Measurements from ENCODE around the gene LIAS. TPM values are rescaled to one million over a fixed set of nuclear protein-coding genes. Genes with fewer than 3 reads are reported as not detected.
"Not testable (repeated sequence)": the region's sequence is repeated elsewhere in the genome, so short reads cannot be mapped to it uniquely, and the experiment has no call there.

Gene LIAS
- total RNA-seq, 1 experiment from 2014 or later = 12.5 TPM

DNA sequence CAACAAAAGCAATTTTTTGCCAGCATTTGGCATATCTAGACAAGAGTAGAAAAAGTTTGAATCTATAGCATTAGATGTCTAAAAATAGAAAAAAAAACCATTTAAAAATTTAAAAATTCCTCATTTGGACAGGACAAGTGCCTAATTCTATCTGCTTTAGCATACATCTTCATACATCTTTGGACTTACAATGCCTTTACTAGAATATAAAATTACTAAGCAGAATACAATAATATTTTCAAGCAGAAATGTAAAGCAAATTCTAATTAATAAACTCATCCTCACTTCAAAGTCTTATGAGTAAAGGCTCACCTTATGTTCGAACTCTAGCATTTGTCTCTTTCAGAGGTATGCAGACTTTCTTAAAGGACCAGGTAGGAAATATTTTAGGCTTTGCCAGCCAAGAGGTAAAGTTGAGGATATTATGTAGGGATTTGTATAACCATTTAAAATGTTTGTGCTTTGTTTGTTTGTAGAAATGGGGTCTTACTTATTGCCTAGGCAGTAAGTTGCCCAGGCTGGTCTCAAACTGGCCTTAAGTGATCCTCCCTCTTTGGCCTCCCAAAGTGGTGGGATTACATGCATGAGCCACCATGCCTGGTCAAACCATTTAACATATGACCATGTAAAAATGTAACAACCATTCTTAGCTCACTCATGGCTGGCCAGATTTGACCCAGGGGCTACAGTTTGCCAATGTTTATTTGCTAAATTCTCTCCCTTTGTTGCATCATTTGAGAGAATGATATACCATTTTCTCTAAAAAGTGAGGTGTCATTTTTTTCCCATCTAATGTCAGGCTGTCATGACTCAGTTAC is 39.3 kb downstream of the LIAS start:
- DNase-seq (ENCODE audit: low spot score) = no peak

DNA sequence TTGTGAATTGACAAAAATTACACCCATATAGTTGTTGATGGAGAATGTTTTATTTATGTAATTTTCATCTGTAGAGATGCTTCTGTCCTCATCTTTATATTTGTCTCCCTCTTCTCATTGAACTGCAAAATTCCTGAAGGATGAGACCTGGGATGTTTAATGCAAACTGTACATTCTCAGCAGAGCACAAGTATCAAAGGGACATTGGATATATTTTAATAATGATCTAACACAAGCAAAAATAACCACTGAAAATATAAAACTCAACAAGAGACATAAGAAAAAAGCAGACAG is 39.8 kb downstream of the LIAS start:
- no peak for DNase-seq (ENCODE audit: low spot score)

DNA sequence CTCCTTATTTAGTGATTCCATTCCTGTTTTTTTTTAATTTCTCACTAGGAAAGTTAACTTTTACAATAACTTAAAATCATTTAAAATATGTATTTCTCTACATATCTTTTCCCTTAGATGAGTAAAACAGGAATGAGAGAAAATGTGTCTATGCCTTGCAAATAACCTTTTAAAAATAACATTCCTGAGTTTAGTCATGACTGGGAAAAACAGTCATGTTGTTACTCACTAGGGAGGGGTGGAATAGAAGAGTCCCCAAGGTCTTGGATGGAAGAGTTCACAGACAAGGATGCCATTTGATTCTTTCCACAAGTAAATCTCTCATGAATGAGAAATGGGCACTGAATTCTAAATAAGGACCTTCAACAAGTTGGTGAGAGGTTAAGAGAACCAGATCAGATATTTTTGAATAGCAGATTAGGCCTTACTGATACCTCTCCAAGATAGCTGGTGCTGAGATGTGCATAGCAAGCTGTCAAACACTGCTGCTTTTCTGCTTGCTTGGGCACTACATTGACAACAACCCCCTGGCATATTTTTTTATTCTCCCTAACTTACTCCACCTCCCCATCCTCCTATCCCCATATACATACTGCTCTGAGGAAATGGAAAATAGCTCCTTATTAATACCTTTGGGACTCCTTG is 43.3 kb downstream of the LIAS start:
- DNase-seq (ENCODE audit: low spot score) = peak; percentile 45

DNA sequence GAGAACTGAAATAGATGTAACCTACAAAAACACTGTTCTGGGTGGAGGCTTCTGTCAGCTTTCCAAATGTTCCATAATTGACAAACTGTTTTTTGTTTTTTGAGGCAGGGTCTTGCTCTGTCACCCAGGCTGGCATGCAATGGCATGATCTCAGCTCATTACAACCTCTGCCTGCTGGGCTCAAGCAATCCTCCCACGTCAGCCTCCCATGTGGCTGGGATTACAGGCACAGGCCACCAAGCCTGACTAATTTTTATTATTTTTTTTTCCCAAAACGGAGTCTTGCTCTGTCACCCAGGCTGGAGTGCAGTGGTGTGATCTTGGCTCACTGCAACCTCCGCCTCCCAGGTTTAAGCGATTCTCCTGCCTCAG is 43.8 kb downstream of the LIAS start:
- DNase-seq (ENCODE audit: low spot score) = not testable (repeated sequence)

DNA sequence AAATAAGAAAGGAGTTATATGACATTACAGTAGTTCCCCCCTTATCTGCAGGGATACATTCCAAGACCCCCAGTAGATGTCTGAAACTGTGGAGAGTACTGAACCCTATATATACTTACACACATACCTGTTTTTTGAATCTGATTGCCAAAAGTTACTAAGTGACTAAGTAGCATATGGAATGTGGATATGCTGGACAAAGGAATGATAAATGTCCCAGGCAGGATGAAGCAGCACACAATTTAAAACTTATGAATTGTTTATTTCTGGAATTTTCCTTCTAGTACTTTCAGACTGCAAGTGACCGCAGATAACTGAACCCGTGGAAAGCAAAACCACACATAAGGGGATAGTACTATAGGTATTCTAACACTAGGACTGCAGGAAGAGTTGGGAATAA is 45.7 kb downstream of the LIAS start:
- DNase-seq (ENCODE audit: low spot score) = no peak

DNA sequence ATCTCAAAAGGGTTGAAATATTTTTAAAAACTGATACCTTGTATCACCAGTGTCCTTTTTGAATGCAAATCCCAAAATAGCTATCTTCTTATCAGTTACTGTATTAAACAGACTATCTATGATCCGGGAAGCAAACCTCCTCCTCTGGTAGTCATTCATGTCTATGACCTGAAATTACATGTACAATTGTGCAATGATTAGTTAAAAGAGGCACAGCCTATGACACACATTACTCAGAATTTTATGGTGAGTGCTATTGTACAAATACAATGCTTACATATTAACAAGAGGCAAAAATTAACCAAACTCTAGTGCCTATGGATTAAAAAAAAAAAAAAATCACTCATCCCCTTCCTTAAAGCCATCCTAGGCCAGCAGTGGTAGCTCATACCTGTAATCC is 46.7 kb downstream of the LIAS start:
- DNase-seq (ENCODE audit: low spot score) = no peak

DNA sequence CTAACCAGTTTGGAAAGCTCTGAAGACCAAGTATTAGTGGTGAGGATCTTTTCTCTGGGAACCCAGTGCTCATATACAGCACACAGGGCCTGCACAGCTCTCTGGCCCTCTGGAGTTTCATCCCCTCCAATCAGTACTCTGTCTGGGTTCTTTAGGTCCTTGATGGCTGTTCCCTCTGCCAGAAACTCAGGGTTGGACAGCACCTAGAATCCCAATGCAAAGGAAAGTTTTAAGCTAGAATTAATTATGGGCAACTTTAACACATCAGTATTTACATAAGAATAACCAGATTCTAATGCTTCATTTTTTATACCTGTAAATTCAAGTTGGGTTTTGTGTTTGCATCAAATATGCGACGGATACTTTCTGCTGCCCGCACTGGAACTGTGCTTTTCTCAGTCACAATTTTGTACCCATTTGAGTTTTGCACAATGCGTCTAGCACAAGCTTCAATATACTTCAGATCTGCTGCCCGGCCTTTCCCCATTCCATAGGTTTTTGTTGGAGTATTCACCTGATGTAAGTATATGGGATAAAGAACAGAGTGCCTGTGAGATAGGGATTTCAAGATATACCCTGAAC is 51.6 kb downstream of the LIAS start:
- no peak for DNase-seq (ENCODE audit: low spot score)

DNA sequence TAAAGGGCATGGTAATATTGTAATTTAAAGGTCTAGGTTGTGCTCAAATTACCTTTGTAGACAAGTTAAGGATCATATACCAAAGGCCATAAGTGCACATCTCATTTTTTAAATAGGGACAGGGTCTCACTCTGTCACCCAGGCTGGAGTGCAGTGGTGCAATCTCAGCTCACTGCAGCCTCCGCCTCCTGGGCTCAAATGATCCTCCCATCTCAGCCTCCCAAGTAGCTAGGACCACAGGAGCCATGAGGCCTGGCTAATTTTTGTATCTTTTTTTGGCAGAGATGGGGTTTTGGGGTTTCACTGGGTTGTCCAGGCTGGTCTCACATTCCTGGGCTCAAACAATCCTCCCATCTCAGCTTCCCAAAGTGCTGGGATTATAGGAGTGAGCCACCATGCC is 55.4 kb downstream of the LIAS start:
- DNase-seq (ENCODE audit: low spot score) = not testable (repeated sequence)

DNA sequence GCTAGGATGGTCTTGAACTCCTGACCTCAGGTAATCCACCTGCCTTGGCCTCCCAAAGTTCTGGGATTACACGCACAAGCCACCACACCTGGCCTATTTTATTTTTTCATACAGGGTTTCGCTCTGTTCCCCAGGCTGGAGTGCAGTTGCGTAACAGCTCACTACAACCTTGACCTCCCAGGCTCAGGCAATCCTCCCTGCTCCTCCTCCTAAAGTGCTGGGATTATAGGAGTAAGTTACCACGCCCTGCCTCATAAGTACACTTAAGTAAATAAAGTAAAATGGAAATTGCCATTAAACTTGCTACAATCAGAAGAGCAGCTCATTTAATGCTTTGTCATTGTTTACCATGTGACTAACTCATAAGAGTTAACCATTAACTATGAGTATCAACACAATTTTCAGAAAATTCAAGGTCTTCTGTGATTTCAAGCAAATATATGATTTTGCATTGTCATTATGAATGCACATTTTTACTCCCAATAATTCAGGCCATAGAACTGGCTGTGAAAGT is 56.1 kb downstream of the LIAS start:
- DNase-seq (ENCODE audit: low spot score) = peak; percentile 37

DNA sequence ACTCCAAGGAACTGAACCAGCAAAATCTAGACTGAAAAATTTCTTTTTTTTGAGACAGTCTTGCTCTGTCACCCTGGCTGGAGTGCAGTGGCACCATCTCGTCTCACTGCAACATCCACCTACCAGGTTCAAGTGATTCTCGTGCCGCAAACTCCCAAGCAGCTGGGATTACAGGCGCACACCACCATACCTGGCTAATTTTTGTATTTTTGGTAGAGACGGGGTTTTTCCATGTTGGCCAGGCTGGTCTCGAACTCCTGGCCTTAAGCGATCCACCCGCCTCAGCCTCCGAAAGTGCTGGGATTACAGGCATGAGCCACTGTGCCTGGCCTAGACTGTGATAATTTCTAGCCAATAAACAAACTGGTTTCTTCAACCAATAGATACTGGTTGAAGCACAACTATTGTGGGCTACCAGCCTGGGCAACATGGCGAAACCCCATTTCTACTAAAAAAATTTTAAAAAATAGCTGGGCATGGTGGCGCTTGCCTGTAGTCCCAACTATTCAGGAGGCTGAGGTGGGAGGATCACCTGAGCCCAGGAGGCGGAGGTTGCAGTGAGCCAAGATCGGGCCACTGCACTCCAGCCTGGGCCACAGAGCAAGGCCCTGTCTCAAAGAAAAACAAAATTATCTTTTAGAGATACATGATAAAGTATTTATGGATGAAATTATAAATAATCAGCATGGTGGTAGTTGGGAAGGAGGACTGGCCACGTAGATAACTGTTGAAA is 57.0 kb downstream of the LIAS start:
- not testable (repeated sequence) for DNase-seq (ENCODE audit: low spot score)

DNA sequence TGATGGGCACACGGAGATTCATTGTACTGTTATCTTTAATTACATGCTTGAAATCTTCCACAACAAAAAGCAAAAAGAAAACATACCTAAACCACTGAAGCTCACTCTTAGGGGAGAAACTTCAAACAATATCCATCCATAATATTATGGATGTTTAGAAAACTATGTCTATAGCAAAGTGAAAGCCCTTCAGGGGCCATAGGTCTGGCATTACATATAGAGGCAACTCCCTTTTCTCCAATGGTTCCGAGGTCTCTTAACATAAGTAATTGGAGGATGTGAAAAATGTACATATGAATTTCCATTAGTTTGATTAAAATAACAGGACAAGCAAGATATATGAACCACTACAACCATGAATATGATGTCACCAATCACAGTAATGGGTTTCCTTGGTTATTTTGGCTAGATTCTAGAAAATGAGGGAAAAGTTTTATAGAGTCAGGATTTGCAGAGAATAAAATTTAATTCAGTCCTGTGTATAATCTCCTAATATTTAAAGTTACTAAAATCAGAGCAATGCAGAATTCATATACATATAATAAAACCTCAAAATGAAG is 57.6 kb downstream of the LIAS start:
- no peak for DNase-seq (ENCODE audit: low spot score)

DNA sequence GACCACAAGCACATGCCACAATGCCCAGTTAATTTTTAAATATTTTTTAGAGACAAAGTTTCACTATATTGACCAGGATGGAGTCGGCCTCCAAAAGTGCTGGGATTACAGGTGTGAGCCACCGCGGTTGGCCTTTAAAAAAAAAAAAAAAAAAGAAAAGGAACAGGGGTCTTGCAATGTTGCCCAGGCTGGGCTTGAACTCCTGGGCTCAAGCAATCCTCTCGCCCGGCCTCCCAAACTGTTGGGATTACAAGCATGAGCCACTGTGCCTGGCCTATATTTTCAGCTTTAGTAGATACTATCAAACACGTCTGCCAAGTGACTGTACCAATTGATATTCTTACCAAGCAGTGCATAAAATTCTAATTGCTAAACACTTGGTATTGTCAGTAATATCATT is 59.6 kb downstream of the LIAS start:
- no peak for DNase-seq (ENCODE audit: low spot score)

DNA sequence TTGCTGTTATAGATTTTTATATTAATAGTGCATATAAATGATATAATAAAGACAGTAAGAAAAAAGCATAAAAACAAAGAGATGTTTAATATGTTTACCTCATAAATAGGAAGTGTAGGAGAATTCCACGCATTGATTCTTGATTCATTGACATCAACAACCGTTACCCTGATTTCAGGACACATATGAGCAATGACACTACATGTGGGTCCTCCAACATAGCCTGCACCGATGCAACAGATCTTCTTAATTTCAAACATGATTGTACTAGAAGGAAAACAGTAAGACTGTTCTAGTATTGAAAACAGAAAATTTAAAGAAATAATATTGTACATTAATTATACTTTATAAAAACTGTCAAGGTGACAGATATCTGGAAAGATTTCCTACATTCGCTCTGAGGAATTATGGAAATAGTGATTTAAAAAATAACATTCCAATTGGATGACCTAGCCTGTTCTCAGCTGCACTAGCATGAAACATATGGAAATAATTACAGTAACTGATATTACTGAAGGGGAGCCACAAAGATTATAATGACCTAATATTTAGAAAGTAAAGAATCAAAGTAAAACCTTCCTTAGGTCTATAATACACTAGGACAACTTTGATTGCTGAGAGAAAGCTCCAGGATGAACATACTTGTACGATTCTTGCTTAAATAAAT is 62.5 kb downstream of the LIAS start:
- no peak for DNase-seq (ENCODE audit: low spot score)

DNA sequence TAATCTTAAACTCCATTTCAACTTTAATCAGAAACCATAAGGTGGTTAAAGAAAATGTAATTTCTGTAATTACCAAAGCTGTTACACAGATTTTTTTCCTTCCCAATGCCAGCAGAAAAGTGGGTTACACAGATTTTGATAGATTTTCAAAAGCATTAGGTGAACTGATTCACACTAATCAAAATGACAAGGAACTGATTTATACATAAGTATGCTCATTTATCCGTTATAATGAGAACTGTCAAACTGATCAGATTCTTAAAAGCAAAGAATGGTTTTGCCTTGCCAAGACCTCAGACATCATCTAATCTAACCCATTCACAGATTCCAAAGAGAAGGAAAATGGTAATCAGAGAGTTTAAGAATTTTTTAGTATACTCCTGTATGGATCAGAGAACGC is 63.2 kb downstream of the LIAS start:
- no peak for DNase-seq (ENCODE audit: low spot score)

DNA sequence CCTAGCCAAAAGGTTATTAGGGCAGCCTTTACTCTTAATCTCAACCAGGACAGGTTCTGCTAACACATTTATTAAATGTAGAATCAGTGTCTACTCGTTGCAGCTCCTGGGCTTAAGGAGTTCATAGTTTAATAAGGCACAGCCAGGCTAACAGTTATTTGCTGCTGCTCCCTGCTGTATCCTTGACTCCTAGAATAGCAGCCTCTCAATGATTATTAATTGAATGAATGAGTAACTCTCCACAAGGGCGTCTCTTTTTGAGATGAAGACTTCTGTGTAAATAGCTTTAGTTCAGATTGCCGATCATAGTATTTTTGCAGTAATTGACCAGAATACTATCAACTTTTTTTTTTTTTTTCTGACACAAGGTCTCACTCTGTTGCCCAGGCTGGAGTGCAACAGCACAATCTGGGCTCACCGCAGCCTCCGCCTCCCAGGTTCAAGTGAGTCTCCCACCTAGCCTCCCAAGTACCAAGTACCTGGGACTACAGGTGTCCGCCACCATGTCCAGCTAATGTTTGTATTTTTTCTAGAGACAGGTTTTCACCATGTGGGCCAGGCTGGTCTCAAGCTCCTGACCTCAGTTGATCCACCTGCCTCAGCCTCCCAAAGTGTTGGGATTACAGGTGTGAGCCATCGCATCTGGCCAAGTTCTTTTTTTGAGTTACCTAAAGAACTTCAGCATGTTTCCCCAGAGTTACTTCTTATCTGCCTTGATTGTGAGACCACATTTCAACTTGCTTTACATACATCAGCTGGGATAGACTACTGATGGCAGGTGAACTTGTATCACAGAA is 65.5 kb downstream of the LIAS start:
- no peak for DNase-seq (ENCODE audit: low spot score)

DNA sequence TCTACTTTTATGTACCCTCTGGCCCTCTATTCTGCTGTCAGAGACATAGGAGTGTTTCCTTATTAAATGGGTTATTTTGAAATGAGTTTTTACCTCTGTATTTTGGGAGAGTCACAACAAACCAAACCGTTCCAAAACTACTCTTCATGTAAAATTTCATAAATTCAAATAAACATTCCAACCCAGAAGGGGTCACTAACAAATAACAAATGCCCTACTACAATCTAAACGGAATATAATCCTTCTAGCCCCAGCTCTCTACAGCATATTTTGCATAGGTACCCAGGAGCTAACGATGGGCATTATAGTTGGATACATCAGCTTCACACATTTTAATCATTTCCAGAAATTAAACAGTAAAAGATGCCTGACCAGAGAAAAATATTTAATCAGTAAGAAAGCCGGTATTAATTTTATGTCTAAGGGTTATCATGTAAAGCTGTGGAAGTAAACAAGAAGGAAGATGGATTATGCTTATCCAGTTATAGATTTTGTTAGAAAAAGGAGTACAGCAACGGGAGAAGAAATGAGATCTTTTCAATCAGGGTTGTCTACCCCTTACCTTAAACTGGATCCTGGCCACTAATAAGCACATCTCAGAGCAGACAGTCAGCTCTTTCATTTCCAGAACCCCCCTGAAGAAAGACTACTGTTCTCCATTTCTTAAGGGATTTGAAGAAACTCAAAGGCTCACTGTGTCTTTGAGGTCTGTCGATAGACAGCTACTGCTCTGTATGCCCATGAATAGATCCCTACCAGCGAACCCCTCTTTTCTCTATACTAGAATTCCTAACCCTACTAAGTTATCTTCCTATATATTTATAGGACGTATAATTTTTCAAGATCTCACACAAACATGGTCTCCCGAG is 67.2 kb downstream of the LIAS start:
- peak; percentile 9 for DNase-seq (ENCODE audit: low spot score)

DNA sequence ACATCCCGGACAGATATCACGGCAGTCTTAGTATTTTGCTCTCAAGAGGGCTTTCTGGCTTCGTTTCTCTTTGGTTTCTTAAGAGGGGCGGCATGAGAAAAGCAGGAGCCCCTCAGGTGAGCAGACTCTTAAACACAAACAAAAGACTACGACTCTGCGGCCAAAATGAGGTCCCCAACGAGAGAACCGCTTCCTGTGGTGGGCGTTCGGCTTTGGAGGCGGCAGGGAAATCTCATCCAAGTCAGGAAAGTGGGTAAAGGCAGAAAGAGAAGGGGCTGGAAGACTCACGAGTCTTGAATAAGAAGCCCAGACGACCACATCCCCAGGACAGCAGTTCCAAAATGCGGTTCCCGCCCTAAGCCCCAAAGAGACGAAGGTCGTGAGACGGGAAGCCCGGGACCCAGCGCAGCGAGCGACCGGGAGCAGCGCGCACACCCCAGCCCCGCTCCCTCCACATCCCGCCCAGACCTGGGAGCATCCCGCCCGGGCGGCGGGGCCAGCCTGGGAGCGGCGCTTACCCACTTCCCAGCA is 68.0 kb downstream of the LIAS start:
- peak; percentile 26 for DNase-seq (ENCODE audit: low spot score)

DNA sequence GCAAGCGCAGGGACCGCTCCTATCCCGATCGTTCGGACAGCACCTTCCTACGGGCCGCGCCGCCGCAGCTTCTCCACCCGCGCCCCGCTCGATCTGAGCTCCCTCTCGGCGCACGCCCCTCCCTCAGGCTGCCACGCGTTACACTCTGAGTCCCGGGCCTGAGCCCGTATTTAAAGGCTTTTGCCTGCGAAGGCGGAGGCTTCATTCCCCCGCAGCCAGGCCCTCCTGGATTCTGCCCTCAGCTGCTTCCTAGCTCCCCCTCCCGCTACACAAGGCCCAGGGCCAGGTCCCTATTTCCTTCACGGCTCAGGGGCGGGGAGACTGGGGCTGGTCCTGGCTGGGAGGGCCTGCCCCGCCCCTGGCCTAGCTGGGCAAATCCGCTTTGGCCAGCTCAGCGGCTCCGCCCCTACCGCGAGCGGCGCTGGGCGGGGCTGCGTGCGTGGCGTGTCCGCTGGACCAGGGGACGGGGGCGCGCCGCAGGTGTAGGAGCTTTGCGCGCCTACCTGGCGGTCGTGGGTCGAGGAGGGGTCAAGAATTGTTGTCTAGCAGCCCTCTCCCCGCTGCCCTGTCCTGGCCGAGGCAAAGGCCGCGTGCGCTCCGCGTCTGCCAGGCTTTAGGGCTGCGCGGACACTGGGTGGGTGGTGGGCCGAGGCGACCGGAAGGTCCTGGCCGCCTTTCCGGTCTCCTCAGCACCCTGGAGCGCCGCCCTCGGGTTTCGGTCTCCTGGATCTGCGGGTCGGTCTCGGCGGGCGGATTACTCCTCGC is 68.6 kb downstream of the LIAS start, which contains the start of gene UGDH:
Gene UGDH (minus strand): TSS at position 144 of the 765 bp plus-strand sequence. CDS start 5,927 bp downstream, outside the sequence.
- DNase-seq (ENCODE audit: low spot score) = peak; percentile 90

DNA sequence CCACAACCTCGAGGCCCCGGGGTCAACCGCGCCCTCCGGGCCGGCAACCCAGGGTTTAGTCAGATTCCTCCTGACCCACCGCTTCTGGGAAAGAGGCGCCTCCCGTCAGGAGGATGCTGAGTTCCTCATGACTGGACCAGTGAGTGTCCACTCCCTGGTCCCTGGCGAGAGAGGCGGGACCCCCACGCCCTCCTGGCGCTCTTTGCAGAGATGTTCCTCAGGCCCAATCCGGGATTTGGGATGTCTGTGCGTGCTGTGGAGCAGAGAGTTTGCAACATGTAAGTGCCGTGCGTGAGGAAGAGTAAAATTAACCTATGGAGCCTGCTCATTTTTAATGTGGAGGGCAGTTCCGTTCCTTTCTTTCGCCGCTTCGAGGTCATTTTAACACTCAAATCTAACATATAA is 69.2 kb downstream of the LIAS start:
- no peak for DNase-seq (ENCODE audit: low spot score)
